Keratinocyte (primary cell): Measurements from ENCODE around the gene TEX29. TPM values are rescaled to one million over a fixed set of nuclear protein-coding genes. Genes with fewer than 3 reads are reported as not detected.

Experiments
- DNase-seq: peaks from one replicate; pipeline ENCODE4 v3.0.0-alpha.2; 2011; ENCODE audit warnings: low read depth, missing footprints, low spot score
- FAIRE-seq: peaks from 2 replicates; lab custom pipeline; 2011; peaks lifted over from hg19 to GRCh38; lab: Jason Lieb, UNC
- H2AFZ ChIP-seq: 2 replicates; pipeline ENCODE4 v1.6.0; 2012; ENCODE audit warnings: low read length, control low read depth, inconsistent platforms; ENCODE audit not compliant: control insufficient read depth
- H3K27ac ChIP-seq: 2 replicates; pipeline ENCODE4 v1.5.1; 2011; ENCODE audit warnings: low read length; ENCODE audit not compliant: control insufficient read depth, insufficient read depth
- H3K27me3 ChIP-seq: 3 replicates; pipeline ENCODE4 v1.6.0; 2011; ENCODE audit warnings: low read length; ENCODE audit not compliant: control insufficient read depth, insufficient read depth; ENCODE audit errors: extremely low read depth
- H3K36me3 ChIP-seq, 2 experiments: 2 replicates in 1 of 2; 3 replicates in 1 of 2; pipeline ENCODE4 v1.5.1; 2011; ENCODE audit warnings: low read length in 2 of 2, mild to moderate bottlenecking in 1 of 2; ENCODE audit not compliant: control insufficient read depth in 2 of 2, insufficient read depth in 2 of 2; ENCODE audit errors: extremely low read depth in 1 of 2
- H3K4me1 ChIP-seq: 3 replicates; pipeline ENCODE4 v1.5.1; 2011; ENCODE audit warnings: low read length; ENCODE audit not compliant: control insufficient read depth, insufficient read depth; ENCODE audit errors: extremely low read depth
- H3K4me2 ChIP-seq: 3 replicates; pipeline ENCODE4 v1.6.0; 2011; ENCODE audit warnings: low read depth, low read length; ENCODE audit not compliant: control insufficient read depth, insufficient read depth; ENCODE audit errors: extremely low read depth
- H3K4me3 ChIP-seq, 3 experiments: fragments of 200-600 bp in 1 of 3; sonication (generic) in 1 of 3; 2 replicates in 2 of 3; 3 replicates in 1 of 3; pipeline ENCODE4 v1.5.1; 2011 to 2016; ENCODE audit warnings: low read length in 3 of 3, mild to moderate bottlenecking in 3 of 3, control low read depth in 2 of 3, inconsistent platforms in 1 of 3, low read depth in 1 of 3, mixed read lengths in 1 of 3, mixed run types in 1 of 3, moderate library complexity in 1 of 3; ENCODE audit not compliant: control insufficient read depth in 2 of 3, insufficient read depth in 2 of 3; ENCODE audit errors: extremely low read depth in 1 of 3
- H3K79me2 ChIP-seq: 2 replicates; pipeline ENCODE4 v1.6.0; 2012; ENCODE audit warnings: low read length; ENCODE audit not compliant: control insufficient read depth, insufficient read depth
- H3K9ac ChIP-seq: 3 replicates; pipeline ENCODE4 v1.6.0; 2011; ENCODE audit warnings: low read length; ENCODE audit not compliant: control insufficient read depth, insufficient read depth; ENCODE audit errors: extremely low read depth
- H3K9me1 ChIP-seq: 3 replicates; pipeline ENCODE4 v1.6.0; 2011; ENCODE audit warnings: low read length; ENCODE audit not compliant: control insufficient read depth, insufficient read depth; ENCODE audit errors: extremely low read depth
- H3K9me3 ChIP-seq: 2 replicates; pipeline ENCODE4 v1.5.1; 2012; ENCODE audit warnings: low read depth, low read length; ENCODE audit not compliant: control insufficient read depth
- H4K20me1 ChIP-seq: 3 replicates; pipeline ENCODE4 v1.6.0; 2011; ENCODE audit warnings: low read length; ENCODE audit not compliant: control insufficient read depth, insufficient read depth; ENCODE audit errors: extremely low read depth
- CTCF ChIP-seq, 3 experiments: IDR thresholded peaks in 1 of 3; conservative IDR thresholded peaks in 1 of 3; optimal IDR thresholded peaks in 1 of 3; 2 replicates in 2 of 3; 3 replicates in 1 of 3; pipeline versions ENCODE3 to v1.5.1; 2011; ENCODE audit warnings: low read length in 3 of 3, mild to moderate bottlenecking in 3 of 3, moderate library complexity in 2 of 3, control low read depth in 1 of 3, inconsistent platforms in 1 of 3; ENCODE audit not compliant: insufficient read depth in 2 of 3; ENCODE audit errors: extremely low read depth in 1 of 3
- EZH2 ChIP-seq: IDR thresholded peaks from one replicate; pipeline ENCODE4 v1.6.1; 2012; ENCODE audit warnings: inconsistent platforms, mild to moderate bottlenecking, low read length, moderate library complexity
- dilution Hi-C: fragments of 300-500 bp; cut with MboI; formaldehyde crosslinking; loops from one replicate; pipeline ENCODE4 v1.7.0; 2020; ENCODE audit warnings: low sequenced_read_pairs; ENCODE audit not compliant: extremely low pct_ligation_motif_present
- polyA plus RNA-seq, 5 experiments: library from polyadenylated mRNA; depleted of rRNA in 3 of 5; stranded (reverse) in 3 of 5; stranded (forward) in 1 of 5; unstranded in 1 of 5; fragments of >200 nt; gene quantifications; 1 replicate in 1 of 5; 2 replicates in 3 of 5; 3 replicates in 1 of 5; pipeline versions ENCODE4 v1.2.1 to v1.2.3, GENCODE V29; 2011 to 2012; ENCODE audit warnings: missing spikeins in 2 of 5, low read depth in 1 of 5, low replicate concordance in 1 of 5

Gene TEX29
- polyA plus RNA-seq, 1 donor (not counting 4 experiments of a cell fraction or from before 2014, with no cell fraction given) = 0.18 TPM

- Histone ChIP-seq H3K9ac (no peak overlapping the region), H3K9me3 (no peaks in the 10 kb centered on the region), H3K27ac (no peak overlapping the region), H3K79me2 (no peaks in the 10 kb centered on the region), H2AFZ (no peak overlapping the region), H3K4me2 (no peak overlapping the region), H3K27me3 (no peaks in the 10 kb centered on the region), H3K36me3 (no peaks in the 10 kb centered on the region), H4K20me1 (no peaks in the 10 kb centered on the region), H3K4me1 (no peaks in the 10 kb centered on the region), H3K4me3 (no peak overlapping the region), H3K9me1 (no peaks in the 10 kb centered on the region)
- dilution Hi-C loops = no loop called here
- no peak for TF ChIP-seq CTCF (optimal IDR thresholded peaks at IDR 0.05 in 1 of 3, IDR thresholded peaks at IDR 0.05 in 1 of 3, conservative IDR thresholded peaks at IDR 0.05 in 1 of 3; ENCODE audit: extremely low read depth in 1 of 3, insufficient read depth in 2 of 3, low read length in 3 of 3)
- no peak for TF ChIP-seq EZH2
- DNase-seq (no peak), FAIRE-seq (no peak)
These were observed 52.4 kb downstream of the TEX29 start for GRCh38 chr13:111372651-111373425.

GRCh38 chr13:111373486-111373885, 53.0 kb downstream of the TEX29 start:
- Histone ChIP-seq H3K4me2 (no peak overlapping the region), H3K79me2 (no peaks in the 10 kb centered on the region), H4K20me1 (no peaks in the 10 kb centered on the region), H3K4me3 (no peak overlapping the region), H3K9me1 (no peaks in the 10 kb centered on the region), H3K36me3 (no peaks in the 10 kb centered on the region), H2AFZ (no peak overlapping the region), H3K27me3 (no peaks in the 10 kb centered on the region), H3K9me3 (no peaks in the 10 kb centered on the region), H3K4me1 (no peaks in the 10 kb centered on the region), H3K27ac (no peak overlapping the region), H3K9ac (no peak overlapping the region)
- FAIRE-seq (no peak), DNase-seq (no peak)
- dilution Hi-C loops = no loop called here
- TF ChIP-seq EZH2 (no peak), CTCF (optimal IDR thresholded peaks at IDR 0.05 in 1 of 3, IDR thresholded peaks at IDR 0.05 in 1 of 3, conservative IDR thresholded peaks at IDR 0.05 in 1 of 3; ENCODE audit: extremely low read depth in 1 of 3, insufficient read depth in 2 of 3, low read length in 3 of 3) (no peak)
